ENCODE data around the gene SPRR4.
"Not testable (repeated sequence)": the region's sequence is repeated elsewhere in the genome, so short reads cannot be mapped to it uniquely, and the experiment has no call there.

Gene SPRR4

DNA sequence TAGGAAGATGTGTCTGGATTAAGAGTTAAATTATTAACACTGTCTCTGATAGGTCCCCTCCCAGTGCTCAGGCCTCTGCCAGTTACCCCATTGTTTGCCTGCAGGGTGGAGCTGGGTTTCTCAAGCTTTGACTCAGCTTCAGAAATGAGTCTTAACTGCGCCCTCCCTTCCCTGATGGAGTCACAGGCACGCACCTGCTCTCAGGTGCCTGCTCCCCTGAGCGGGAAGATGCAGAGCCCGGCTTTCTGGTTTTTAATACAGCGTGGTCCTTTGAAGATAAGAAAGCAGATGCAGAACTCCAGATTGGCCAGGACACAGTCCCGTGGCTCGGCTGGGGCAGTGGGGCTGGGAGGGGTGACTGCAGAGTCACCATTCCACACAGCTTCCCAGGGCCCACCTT is 3.2 kb upstream of the SPRR4 start:
- no peak for DNase-seq

DNA sequence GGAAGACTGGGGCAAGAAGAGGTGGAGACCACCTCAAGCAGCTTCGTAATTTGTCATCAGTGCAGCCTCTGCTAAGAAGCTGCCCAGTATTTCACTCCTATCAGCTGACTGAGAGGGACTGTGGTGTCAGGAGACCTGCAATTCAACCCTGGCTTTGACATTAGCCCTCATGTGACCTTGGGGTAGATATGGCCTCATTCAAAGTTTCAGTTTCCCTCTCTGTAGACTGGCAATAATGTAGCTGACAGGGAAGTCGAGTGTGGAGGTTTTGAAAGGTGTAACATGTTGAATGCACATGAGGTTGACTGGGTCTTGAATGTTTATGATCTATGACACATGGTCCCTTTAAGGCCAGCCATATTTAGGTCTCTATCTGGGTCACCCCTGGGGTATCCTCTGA is 2.2 kb upstream of the SPRR4 start:
- DNase-seq: no peak

DNA sequence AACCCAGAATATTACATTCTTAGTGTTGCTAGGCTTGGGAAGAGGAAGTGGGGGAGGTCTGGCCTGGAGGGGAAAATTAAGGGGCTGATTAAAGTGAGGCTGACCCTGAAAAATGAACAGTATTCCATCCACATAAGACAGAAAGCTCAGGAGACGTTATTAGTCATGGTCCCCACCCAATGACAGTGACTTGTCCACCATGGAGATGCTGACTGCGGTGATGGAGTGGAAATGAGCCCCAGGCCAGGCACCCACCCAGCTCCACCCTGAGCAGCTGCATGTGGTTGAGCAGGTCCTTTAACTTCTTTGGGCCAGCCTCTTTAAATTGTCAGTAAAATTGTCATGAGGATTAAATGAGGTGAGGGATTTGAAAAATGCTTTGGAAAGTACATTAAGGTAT is 1.4 kb upstream of the SPRR4 start:
- DNase-seq: no peak

- DNase-seq: no peak
Measured at GRCh38 chr1:152972196-152972886, 1.9 kb downstream of the SPRR4 start.

GRCh38 chr1:152976688-152977087 is 6.2 kb downstream of the SPRR4 start:
- DNase-seq: no peak

DNA sequence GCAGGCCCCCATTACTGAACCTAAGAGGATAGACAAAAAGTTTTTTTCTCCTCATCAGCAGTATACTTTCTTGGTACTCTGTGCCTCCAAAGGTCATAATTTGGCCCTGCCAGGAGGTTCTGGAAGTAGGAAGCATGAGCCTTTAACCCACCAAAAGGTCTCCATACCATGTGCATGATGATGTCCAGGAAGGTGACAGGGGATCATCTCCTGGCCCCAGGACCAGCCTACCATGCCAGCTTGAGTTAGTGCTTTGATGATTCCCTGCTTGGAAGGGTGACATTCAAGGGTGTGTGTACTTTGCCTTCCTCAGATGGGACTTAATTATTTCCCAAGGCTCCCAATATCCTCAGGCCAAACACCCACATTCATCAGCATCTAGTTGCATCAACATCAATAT is 7.2 kb downstream of the SPRR4 start:
- DNase-seq: no peak

DNA sequence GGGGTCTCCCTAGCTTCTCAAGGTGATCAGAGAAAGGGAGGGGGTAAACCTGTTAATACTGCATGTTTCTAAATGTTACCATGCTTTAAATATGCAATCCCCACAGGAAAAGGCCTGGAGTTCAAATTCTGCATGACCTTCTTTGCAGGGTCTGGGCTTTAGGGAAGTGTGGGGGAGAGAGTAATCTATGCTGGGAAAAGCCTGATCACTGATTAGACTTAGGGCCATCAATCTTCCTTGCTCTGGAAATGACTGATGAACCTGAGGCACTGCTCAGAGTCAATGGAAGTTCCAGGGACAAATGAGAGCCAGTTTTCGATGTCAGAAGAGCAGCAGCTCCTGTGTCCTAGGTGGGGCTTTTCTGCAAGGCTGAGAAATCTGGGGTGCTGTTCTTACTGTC is 10.2 kb downstream of the SPRR4 start:
- no peak for DNase-seq

- DNase-seq: no peak
Measured at GRCh38 chr1:152981146-152981871, 10.9 kb downstream of the SPRR4 start.

DNA sequence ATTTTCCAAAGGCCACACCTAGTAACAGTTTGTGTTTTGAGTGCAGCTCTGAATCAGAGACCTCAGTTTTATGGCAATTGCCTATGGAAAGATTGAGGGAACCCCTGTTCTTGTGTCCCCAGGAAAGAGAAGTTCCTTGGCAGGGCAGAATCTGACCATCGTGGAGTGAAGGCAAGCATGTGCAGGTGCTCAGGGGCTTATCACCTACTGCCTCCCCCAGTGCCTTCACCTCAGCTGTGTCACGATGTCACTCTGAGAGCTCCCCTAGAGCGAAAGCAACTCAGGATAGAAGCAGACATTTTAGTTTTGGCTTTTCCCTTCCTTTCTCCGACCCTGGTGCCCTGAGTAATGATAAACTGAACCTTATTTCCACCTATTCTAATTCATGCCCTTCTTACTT is 11.6 kb downstream of the SPRR4 start:
- DNase-seq: no peak

DNA sequence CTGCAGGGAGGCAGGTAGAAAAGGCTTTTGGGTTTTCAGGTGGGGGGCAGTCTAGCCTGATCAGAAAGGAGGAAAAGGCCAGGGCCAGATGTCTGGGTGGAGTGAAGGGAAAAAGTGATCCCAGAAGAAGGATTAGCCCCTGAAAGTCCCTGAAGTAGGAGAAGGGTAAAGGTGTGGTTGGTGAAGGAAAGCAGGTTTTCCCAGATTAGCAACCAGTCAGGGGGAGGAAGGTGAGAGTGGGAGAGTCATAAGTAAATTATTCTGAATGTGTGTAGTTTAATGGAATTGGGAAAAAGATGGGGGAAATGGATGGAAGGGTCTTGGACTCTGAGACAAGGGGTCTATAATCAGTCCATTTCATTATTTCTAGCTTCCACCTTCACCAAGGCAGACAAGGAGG is 12.8 kb downstream of the SPRR4 start:
- DNase-seq: no peak

GRCh38 chr1:152983743-152984142 is 13.3 kb downstream of the SPRR4 start, which contains the start of gene SPRR1A:
SPRR1A (plus strand) TSS chr1:152984081; CDS start chr1:152985231, 1,150 bp downstream.
- no peak for DNase-seq

GRCh38 chr1:152986578-152986977 is 16.1 kb downstream of the SPRR4 start:
- DNase-seq: no peak

DNA sequence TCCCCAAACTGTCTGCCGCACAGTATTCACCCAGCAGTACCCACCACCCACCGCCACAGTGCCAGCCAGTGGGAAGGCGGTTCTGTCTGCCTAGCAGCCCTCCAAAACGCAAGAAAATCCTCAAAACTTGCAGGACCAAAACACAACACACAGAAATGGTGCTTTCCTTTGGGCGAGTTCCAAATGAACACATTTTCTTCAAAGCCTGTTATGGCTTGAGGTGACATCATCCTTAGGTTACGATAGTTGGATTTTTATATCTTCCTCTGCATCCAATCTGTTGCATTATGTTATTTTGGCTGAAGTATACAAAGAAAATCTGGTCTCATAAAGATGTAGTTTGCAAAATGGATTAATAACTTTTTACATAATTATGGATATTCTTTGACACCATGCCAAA is 22.7 kb downstream of the SPRR4 start:
- DNase-seq: no peak

- no peak for DNase-seq
Measured at GRCh38 chr1:152995842-152996241, 25.4 kb downstream of the SPRR4 start.

DNA sequence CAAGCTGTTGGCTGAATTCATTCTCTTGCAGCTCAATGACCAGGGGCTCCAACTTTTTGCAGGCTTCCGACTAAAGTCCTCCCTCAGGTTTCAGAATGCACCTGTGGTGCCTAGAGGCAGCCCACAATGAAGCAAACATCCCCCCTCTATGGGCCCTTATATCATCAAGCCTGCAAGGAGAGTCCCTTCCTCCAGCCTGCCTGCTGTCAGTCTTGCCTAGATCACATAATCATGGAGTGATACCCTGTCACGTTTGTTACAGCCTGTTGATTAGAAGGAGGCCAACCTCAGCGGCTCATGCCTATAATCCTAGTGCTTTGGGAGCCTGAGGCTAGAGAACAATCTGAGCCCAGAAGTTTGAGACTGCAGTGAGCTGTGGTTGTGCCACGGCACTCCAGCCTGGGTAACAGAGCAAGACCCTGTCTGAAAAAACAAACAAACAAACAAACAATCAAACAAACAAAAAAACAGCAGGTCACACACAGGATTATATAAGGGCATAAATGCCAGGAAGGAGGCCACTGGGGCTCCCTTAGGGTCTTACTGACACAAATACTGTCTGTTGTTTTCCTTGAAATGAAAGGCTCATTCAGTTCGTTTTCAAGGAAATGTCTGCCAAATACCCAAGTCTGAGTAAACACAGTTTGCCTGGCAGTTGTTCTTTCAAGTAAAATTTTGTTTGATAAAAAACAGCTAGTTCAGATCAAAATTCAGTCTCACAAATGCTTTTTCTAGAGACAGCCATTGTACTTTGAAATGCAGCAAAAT is 26.4 kb downstream of the SPRR4 start:
- DNase-seq: no peak

DNA sequence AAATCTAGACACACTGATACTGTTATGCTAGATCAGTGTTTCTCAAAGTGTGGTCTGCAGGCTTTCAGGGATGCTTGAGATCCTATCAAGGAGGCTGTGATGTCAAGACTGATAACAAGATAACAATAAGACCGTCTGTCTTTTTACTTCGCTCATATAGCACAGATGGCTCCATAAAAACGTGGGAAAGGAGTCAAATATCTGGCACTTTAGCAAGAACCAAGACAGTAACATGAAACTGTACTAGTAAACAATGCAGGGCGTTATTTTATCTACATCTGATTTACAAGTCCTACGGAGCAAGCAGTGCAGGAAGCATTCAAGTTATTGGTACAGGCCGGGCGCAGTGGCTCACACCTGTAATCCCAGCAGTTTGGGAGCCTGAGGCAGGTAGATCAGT is 27.5 kb downstream of the SPRR4 start:
- no peak for DNase-seq

DNA sequence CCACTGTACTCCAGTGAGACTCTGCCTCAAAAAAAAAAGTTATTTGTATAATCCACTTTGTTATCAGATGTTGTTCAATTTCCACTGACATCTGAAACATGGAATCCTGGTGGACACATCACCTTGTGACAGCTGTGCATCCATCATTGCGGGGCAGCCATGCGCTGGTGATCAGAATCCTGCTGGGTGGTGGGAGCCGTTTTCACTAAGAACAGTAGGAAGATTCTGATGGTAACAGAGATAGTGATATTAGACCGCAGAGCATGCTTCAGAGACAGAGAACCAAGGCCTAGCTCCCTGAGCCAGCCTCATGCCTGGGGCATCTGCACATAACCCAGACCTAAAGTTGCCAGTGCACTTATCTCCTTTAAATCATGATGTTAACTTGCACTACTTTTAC is 28.0 kb downstream of the SPRR4 start:
- no peak for DNase-seq

DNA sequence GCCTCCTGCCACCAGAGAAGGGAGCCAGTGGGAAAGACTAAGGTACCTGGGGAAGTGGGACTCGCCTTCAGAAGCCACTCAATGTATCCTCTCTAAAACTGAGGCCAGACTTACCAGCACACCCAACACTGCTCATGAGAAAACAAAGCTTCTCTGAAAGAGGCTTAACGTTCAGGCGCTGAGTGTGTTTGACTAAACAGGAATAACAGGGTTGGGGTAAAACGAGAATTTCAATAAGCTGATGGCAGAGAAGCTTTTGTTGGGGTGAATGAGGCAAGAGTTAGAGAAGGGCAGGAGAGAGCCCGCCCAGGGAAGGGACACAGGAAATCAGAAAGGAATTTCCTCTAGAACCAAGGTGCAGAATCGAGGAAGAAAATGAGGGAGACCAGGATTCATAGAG is 29.4 kb downstream of the SPRR4 start:
- DNase-seq: no peak

- no peak for DNase-seq
Measured at GRCh38 chr1:153000294-153000693, 29.8 kb downstream of the SPRR4 start.

- DNase-seq: no peak
Measured at GRCh38 chr1:153001382-153001781, 30.9 kb downstream of the SPRR4 start, which contains the start of gene SPRR3. SPRR3 (plus strand) TSS chr1:153001749; CDS start chr1:153003021, 1,272 bp downstream.

- not testable (repeated sequence) for DNase-seq
Measured at GRCh38 chr1:153011235-153011758, 40.8 kb downstream of the SPRR4 start.

DNA sequence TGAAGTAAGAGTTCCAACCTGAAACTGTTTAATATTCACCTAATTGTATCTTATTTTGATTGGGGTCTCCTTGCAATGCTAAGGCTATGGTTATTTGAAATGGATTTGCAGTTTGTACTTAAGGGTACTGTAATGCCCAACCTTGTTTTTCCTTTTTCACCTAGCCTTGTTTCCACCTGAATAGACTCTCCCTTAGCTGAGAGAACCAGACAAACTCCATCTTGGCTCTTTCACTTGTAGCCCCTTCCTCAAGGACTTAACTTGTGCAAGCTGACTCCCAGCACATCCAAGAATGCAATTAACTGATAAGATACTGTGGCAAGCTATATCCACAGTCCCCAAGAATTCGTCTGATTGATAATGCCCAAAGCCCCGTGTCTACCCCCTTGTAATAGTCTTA is 51.4 kb downstream of the SPRR4 start:
- not testable (repeated sequence) for DNase-seq

Measured in CD4-positive, alpha-beta T cell treated with Interferon alpha-2 for 1 hour (primary cell).